OCI-LY7 (cell line): ENCODE measurements around the gene LRRC8E.
A peak's percentile ranks its signal among the peaks of the same experiment; 100 is the strongest.

Experiments
- EZH2phosphoT487 ChIP-seq: fragments of 200-600 bp; sonication (generic); IDR thresholded peaks from 2 replicates; pipeline ENCODE4 v1.6.1; 2018; ENCODE audit warnings: low read depth, borderline replicate concordance, mild to moderate bottlenecking, mixed run types, antibody characterized with exemption, low read length, moderate library complexity, mixed read lengths
- TF ChIP-seq, protein P1 (sequence below): fragments of 200-600 bp; sonication (generic); conservative IDR thresholded peaks from 2 replicates; pipeline ENCODE4 v1.5.1; 2014; ENCODE audit warnings: mild to moderate bottlenecking, antibody characterized with exemption, low read length, moderate library complexity, mixed read lengths

DNA sequence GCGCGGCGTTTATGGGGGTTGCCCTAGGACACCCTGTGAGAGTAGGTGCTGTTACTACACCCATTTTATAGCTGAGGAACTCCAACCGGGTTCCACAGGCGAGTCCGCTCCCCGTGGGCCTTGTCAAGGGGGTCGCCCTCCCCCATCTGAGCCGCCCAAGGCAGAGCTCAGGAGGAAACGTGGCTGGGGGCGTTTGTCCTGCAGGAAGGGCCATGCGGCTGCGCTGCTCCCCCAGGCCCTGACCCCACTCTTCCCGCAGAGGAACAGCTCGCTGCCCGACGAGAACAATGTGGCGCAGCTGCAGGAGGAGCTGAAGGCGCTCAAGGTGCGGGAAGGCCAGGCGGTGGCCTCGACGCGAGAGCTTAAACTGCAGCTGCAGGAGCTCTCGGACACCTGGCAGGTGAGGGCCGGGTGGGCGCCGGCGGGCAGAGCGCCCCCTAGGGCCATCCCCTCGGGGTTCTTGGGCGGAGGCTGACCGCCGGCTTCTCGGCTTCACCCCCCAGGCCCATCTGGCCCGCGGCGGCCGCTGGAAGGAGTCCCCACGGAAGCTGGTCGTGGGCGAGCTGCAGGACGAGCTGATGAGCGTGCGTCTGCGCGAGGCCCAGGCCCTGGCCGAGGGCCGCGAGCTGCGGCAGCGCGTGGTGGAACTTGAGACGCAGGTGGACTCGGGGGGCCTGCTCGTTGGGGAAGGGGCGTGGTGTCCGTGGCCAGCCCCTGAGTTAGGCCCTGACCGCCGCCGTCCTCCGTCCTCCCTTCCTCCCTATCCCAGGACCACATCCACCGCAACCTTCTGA lies 26.5 kb upstream of the LRRC8E start:
- TF ChIP-seq, protein P1, sequence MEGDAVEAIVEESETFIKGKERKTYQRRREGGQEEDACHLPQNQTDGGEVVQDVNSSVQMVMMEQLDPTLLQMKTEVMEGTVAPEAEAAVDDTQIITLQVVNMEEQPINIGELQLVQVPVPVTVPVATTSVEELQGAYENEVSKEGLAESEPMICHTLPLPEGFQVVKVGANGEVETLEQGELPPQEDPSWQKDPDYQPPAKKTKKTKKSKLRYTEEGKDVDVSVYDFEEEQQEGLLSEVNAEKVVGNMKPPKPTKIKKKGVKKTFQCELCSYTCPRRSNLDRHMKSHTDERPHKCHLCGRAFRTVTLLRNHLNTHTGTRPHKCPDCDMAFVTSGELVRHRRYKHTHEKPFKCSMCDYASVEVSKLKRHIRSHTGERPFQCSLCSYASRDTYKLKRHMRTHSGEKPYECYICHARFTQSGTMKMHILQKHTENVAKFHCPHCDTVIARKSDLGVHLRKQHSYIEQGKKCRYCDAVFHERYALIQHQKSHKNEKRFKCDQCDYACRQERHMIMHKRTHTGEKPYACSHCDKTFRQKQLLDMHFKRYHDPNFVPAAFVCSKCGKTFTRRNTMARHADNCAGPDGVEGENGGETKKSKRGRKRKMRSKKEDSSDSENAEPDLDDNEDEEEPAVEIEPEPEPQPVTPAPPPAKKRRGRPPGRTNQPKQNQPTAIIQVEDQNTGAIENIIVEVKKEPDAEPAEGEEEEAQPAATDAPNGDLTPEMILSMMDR = peak; percentile 64
- TF ChIP-seq EZH2phosphoT487 = no peak
